ENCODE data around the gene ACTRT1. TPM values are rescaled to one million over a fixed set of nuclear protein-coding genes. Genes with fewer than 3 reads are reported as not detected.

The ACTRT1 gene
- not detected for total RNA-seq

- no peak for DNase-seq
Observed at GRCh38 chrX:128052303-128052702, at the start of gene ACTRT1. TSS of gene ACTRT1 (minus strand) at chrX:128052403. CDS start at chrX:128052206, 197 bp downstream.

- DNase-seq: no peak
Observed at GRCh38 chrX:128078545-128078944, 26.3 kb upstream of the ACTRT1 start.

GRCh38 chrX:128057421-128057820, 5.2 kb upstream of the ACTRT1 start:
- DNase-seq: no peak

GRCh38 chrX:128051526-128051925, 677 bp downstream of the ACTRT1 start:
- DNase-seq: no peak

GRCh38 chrX:128035318-128035717, 16.9 kb downstream of the ACTRT1 start:
- DNase-seq: no peak

DNA sequence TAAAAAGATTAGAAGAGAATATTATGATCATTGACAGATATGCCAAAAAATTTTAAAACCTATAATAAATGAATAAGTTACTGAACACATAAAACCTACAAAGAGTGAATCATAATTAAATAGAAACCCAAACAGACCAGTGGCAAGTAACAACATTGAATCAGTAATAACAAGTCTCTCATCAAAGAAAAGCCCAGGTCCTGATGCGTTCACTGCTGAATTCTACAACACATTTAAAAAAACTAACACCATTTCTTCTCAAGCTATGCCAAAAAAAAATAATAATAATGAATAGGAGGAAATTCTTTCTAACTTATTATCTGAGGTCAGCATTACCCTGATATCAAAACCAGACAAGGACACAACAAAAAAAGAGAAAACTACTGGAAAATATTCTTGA, 30.6 kb downstream of the ACTRT1 start:
- DNase-seq: no peak

DNA sequence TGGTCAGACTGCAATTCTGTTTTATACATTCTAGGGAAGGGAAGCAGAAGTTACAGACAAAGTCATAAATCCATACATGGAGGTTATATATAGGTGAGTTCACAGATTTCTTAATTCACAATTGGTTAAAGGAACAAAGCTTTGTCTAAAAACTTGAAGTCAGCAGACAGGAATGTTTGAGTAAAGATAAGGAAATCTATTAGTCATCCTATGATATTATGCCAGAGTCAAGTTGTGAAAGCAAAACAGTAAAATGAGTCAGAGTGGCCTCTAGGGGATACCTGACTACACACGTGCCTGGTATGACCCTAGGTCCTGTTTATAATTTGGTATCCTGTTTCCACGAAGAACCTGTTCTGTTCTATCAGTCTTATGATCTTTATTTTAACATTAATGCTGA, 31.5 kb downstream of the ACTRT1 start:
- no peak for DNase-seq

DNA sequence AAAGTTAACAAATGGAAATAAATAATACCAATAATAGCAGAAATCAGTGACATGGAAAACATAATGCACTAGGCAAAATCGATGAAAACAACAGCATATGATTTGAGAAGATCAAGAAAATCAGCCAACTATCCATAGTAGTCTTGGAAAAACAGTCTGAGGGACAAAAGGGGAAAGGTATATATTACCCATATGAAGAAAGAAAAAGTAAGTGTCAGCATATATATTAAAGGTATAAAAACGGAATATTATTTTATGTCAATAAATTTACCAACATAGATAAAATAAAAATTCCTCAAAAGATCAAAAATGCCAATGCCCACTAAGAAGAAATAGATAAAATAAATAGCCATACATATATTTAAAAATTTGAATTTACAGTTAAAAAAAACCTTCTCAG, 33.0 kb downstream of the ACTRT1 start:
- DNase-seq: no peak

- DNase-seq: no peak
Observed at GRCh38 chrX:128012015-128012414, 40.2 kb downstream of the ACTRT1 start.

GRCh38 chrX:128007882-128008281, 44.3 kb downstream of the ACTRT1 start:
- no peak for DNase-seq
